A673 (cell line): ENCODE data around the gene ZBTB16.

Source experiments
- CTCF ChIP-seq: fragments of 300-800, 200-600 bp; sonication (generic); conservative IDR thresholded peaks from 2 replicates; pipeline ENCODE4 v1.5.1; 2017; ENCODE audit warnings: low read depth, mild to moderate bottlenecking, antibody characterized with exemption, low read length, moderate library complexity, mixed read lengths
- EZH2 ChIP-seq: fragments of 200-600 bp; sonication (generic); IDR thresholded peaks from 2 replicates; pipeline ENCODE4 v1.6.1; 2017; ENCODE audit warnings: borderline replicate concordance, low read depth, mild to moderate bottlenecking, mixed read lengths, antibody characterized with exemption, low read length; ENCODE audit not compliant: poor library complexity, severe bottlenecking

DNA sequence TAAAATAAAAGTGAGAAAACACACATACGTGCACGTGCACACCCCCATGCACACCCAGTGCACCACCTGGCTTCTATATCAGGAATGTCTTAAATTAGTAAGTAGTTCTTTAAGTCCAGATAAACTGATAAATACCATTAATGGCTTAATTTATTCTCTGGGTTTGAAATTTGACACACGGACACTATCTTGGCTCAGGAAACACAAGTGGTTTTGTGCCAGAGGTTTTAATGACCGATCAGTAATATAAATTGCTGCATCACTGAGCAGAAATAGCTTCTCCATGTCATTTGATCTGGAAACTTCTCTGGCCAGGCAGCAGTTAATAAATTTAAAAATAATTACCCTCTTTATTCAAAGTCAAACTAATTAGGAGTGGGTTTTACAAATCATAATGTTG is 135.2 kb downstream of the ZBTB16 start:
- TF ChIP-seq CTCF (no peak), EZH2 (no peak)
